GM18505 (cell line): ENCODE measurements around the gene WWTR1.
A peak's percentile ranks its signal among the peaks of the same experiment; 100 is the strongest.

Experiments
- ATAC-seq: cut with Tn5 transposase; IDR thresholded peaks from one replicate; pipeline ENCODE4 v1.9.1; 2021; ENCODE audit not compliant: unreplicated experiment
- POLR2A ChIP-seq: IDR thresholded peaks from 4 replicates; pipeline ENCODE4 v1.6.1; 2011; ENCODE audit warnings: borderline replicate concordance; ENCODE audit not compliant: insufficient read depth, insufficient read length; ENCODE audit errors: extremely low read depth

Gene WWTR1

DNA sequence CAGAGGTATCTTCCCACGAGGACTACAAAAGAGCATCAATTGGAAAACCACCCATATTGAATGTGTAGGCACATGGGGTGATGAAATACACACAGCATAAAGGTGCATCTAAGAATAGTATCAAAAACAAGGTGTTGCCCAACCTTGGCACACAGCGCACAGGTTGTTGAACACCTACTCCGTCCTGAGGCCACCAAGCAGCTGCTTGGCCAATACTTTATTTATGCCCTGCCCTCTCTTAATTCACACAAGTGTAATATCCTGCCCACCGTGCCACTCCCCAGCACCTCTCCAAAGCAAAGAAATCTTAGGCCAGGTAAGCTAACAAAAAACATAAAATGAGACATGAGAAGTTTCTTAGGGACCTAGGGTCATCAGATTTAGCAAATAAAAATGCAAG lies 31.2 kb downstream of the WWTR1 start:
- TF ChIP-seq POLR2A: no peak
- no peak for ATAC-seq

DNA sequence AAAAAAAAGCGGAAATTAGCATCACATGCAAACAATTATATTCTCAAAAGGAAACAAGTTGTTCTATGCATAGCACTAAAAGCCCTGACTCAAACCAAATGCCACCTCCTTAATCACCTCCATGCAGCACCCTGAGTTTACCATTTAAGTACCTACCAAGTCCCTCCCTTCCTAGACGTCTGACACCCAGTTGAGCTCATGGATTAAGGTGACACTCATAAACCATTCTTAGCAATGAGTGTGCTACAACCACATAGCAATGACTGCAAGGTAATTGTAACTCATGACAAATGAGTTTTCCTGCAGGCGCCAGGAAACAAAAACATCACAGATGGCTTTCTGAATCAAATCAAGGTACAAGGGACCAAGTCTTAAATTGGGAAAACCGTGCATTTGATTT lies 32.0 kb downstream of the WWTR1 start:
- ATAC-seq: no peak
- no peak for TF ChIP-seq POLR2A

DNA sequence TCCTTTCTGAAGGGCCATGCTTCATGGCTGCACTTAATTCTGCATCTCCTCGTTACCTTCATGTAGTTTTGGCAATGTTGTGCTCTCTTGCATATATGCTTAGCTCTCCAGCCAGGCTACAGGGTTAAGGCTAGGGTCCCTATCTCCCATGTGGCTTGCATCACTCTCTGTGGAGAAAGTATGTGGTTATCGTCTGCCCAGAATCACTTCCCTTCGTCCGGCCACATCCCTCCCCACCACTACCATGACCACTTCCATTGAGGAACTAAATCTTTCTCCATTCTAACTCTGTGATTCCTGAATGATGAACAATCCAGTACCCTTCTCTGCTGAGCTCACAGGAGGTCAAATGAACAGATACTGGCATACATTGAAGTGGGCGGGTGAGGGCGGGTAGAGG lies 34.0 kb downstream of the WWTR1 start:
- ATAC-seq: no peak

DNA sequence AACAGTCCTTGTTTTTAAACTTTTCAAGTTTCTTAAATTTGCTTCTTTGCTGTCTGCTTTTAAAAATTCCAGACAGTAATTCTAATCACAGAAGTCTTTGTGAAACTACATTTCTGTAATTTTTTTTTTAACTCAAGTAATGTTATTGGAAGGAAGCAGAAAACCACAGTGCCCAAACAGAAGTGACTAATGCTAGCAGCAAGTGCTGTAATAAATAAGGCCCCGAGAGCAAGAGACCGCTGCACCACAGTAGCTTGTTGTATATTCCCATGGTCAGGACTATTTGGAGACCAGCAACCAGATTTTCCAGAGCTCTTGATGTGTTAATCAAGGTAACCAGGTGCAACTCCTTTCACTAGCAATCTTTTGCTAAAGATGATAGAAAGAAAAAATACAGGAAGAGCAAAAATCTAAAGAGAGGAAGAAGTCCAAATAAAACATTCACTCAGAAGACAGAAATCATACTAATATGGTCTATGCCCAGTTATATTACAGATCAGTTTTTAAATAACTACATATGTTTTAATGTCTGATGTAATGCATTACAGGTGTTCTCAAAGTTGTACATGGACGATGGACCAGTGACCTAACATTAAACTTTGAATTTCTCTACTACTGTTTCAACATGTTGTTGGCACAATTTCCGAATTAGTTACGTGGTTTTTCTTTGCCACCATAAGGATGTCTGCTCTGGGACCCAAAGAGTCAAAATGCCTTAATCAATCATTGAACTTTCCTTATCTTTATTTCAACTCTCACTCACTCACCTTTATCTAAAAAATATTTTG lies 36.4 kb downstream of the WWTR1 start:
- ATAC-seq: peak; percentile 72

More for the DNA sequence above, 34.0 kb downstream of the WWTR1 start:
- no peak for TF ChIP-seq POLR2A

DNA sequence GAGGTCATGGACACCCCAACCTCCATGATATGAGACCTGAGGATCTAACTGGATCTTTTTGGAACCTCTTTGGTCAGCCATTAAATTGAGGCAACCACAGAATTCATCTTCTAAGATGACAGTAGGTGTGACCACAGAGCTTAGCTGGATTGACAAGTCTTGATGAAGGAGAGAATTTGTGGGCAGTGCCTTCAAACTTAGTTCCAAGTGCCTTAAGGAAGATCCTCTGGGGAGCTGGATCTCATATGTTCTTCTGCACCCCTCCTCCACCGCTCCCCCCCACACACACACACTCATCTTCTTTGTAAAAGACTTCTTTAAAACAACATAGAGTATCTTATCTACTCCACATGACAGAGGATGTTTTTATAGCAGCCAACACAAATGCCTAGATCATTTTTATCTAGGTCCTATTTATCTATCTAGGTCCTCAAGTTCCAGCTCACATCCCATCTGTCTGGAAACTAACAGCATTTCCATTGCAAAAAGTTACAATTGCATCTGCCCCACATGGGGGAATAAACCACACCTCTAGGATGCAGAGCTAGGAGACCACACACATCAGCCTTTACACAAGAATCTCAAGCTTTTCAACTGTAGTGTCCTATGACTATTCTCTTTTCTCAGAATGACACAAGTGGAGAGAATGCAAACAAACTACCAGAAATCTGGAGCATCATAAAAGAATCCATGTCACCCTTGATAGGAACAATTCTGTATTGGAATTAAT lies 37.4 kb downstream of the WWTR1 start:
- TF ChIP-seq POLR2A: no peak
- peak; percentile 61 for ATAC-seq

More for the DNA sequence above, 36.4 kb downstream of the WWTR1 start:
- TF ChIP-seq POLR2A: no peak

DNA sequence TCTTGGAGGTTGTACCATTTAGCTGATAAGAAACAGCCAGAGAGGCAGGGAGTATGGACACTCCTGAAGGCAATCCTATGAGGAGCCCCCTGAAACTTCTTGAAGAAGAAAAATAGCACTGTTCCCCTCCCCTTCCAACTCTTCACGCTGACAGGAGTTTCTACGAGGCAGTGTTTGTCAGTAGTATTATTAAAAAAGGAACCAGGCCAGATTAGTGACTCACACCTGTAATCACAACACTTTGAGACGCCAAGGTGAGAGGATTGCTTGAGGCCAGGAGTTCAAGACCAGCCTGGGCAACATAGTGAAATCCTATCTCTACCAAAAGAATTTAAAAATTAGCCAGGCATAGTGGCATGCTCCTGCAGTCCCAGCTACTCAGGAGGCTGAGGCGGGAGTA lies 38.7 kb downstream of the WWTR1 start:
- TF ChIP-seq POLR2A: no peak
- ATAC-seq: no peak

DNA sequence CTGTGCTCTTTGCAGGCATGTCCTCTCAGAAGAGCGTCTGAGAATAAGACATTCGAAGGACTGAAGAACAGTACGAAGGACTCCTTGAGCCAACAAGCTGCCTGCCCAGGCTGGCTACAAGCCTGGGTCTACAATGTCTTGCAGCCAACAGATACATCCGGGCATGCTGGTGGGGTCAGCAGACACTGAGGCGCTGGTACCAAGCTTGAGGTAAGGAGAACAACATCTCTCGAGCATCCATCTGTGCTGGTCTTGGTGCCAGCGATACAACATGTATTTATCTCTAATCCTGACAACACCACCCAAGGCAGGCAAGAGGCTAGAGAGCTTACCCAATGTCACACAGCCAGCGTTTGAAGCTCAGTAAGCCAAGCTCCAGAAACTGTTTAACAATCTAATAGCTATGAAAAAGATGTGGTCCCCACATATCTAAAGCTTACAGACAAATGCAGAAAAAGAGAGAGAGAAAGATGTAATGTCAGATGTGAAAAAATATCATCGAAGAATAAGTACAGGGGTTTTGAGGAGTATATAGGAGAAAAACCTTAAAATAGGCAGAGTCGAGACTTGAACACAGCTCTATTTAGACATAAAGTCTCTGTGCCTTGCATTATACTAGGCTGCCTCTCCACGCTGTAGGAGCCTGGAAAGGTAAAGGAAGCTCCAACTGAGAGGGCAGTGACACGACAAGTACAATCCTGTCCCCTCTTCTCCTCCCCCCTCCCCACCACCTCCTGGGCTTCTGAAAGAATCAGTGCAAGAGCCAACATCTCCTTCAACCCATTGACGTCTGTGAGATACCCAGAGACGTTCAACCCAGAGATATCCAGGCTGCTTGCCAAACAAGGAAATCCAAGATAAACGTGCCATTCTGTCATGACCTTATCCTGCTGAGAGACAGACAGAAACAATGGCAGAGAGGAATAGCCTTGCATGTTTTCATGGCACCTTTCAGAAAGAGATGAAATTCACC lies 39.4 kb downstream of the WWTR1 start:
- no peak for TF ChIP-seq POLR2A
- ATAC-seq: no peak

DNA sequence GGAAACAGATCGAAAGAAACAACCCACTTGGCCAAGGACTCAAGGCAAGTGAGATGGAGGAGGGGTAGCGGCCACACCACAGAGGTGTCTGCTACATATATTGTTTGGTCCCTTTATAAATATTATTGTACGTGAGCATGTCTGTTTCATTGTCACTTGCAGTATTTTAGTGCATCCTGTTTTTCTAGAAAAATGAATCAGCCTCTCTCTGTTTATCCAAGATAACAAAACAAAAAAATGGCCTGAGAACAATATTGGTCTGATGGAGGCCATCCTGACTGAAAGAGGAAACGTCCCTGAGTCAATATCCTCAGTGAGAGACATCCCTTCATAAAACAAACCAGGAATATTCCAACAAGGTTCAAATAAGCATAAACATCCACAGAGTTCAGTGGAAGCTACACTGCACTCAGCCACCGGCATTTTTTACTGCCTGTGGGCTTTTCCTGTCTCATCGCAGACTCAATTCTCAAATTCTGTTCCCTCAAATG lies 42.0 kb downstream of the WWTR1 start:
- ATAC-seq: no peak
- no peak for TF ChIP-seq POLR2A

DNA sequence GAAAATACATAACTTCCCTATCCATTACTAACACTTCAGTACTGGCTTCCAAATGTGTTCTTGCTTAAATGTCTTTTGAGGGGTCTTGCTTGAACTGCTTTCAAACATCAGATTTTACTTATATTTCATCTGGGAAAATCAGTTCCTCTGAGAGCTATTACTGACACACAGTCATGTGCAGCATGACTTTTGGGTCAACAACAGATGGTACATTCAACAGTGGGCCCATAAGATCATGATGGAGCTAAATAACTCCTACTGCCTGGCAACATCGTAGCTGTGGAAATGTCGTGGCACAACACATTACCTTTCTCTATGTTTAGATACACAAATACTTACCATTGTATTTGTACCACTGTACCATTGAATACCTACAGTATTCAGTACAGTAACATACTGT lies 43.8 kb downstream of the WWTR1 start:
- TF ChIP-seq POLR2A: no peak
- ATAC-seq: no peak

DNA sequence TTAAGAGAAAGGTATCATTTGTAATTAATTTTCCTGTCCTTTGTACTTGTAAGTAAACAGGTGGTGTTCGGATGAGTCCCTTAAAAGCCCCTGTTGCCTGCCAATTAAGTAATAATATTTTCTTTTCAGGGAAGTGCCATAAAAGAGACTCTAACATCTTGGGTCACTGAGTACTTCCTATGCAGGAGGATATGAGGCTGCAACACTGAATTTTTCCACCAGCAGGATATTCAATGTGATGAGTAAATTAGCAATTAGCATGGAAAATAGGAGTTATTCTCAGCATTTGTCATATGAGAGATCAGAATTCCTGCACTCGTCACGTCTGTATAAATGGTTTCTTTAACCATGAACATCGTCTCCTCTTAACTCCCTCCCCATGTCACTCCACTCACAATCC lies 45.4 kb downstream of the WWTR1 start:
- ATAC-seq: no peak
- TF ChIP-seq POLR2A: no peak

DNA sequence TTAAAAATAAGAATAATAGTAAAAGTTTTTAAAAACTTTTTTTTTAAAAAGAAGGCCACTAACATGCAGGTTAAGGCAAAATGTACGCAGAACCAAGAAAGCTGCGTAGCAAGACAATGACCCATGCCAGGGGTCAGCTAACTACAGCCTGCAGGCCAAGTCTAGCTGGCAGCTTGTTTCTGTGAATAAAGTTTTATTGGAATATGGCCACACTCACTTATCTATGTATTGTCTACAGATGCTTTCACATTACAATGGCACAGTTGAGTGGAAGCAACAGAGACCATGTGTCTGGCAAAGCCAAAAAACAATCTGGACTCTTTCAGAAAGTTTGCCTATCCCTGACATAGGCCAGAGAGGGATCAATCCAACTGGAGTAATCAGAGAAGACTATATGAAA lies 46.7 kb downstream of the WWTR1 start:
- no peak for ATAC-seq
- TF ChIP-seq POLR2A: no peak

DNA sequence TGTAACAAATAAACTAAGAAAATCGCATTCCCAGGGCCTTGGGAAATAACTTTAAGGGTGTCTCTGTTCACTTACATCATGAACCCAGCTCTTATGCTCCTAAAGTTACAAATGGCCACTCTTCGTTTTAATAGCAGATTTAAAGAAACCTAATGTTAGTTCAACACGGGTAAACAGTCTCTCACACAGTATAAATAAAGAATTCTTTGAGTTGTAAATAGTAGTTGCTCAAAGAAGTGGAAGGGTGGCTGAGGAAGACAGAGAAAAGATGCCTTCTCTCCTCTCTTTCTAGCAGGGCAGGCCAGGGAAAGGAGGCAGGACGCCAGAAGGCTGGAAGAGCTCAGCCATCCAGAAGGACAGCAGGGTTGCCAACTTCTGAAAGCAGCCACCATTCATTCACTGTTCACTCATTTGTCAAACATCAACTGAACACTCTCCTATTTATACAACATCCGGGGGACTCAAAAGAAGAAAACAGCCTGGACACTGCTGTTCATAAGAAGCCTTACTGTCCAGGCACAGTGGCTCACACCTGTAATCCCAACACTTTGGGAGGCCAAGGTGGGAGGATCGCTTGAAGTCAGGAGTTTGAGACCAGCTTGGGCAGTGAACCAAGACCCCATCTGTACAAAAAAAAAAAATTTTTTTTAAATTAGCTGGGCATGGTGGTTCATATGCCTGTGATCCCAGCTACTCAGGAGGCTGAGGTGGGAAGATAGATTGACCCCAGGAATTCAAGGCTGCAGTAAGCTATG lies 47.3 kb downstream of the WWTR1 start:
- ATAC-seq: no peak
- TF ChIP-seq POLR2A: no peak

DNA sequence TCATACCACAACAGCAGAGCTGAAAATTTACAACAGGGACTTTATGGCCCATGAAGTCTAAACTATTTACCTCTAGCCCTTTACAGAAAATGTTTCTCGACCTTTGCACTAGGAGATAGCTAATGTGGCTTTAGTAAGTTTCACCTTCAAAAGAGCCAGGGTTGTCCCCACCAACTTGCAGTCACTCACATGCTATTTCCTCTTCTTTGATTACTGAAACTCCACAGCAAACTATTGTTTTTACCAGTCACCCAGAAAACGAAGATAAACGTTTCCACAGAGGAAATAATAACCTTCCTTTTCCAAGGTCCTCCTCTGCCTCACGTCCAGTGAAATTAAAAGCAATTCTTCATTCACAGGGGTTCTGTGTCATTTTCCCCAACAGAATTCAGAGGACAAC lies 48.2 kb downstream of the WWTR1 start:
- peak; percentile 82 for ATAC-seq
- TF ChIP-seq POLR2A: no peak

DNA sequence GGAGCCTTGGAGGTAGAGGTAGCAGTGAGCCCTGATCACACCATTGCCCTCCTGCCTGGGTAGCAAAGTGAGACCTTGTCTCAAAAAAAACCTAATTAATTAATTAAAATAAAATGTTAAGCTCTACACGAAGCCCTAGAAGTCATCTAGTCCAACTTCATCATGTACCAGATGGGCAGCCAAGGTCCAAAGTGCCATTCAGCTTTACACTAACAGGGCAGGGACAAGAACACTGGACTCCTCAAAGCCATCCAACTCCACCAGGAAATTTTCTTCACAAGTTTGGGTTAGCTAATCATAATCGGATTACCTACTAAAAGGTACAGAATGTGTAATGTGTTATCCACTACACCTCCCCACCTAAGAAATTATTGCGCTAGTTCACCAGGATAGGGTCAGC lies 48.8 kb downstream of the WWTR1 start:
- ATAC-seq: no peak
- TF ChIP-seq POLR2A: no peak
